ENCODE measurements around the gene ETV6.

DNA sequence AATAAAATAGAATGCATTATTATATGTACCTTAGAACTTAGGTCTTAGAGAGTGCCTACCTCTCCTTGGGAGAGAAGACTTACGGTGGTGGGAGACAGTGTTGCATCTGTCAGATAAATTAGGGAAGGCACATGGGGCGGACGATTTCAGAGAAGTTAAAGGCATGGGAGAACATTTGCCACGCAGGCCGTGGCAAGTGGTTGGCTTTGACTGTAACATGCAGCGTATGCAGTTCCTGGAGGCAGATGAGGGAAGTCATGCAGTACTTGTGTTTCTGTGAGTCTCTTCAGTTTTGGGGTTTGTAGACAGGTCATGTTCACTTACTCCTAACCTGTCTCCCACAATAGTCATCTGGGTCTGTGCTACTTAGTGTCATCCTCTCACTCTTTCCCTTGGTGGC lies 43.6 kb downstream of the ETV6 start:
- TF ChIP-seq, protein P1, sequence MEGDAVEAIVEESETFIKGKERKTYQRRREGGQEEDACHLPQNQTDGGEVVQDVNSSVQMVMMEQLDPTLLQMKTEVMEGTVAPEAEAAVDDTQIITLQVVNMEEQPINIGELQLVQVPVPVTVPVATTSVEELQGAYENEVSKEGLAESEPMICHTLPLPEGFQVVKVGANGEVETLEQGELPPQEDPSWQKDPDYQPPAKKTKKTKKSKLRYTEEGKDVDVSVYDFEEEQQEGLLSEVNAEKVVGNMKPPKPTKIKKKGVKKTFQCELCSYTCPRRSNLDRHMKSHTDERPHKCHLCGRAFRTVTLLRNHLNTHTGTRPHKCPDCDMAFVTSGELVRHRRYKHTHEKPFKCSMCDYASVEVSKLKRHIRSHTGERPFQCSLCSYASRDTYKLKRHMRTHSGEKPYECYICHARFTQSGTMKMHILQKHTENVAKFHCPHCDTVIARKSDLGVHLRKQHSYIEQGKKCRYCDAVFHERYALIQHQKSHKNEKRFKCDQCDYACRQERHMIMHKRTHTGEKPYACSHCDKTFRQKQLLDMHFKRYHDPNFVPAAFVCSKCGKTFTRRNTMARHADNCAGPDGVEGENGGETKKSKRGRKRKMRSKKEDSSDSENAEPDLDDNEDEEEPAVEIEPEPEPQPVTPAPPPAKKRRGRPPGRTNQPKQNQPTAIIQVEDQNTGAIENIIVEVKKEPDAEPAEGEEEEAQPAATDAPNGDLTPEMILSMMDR (IDR thresholded peaks at IDR 0.05 in 2 of 3, conservative IDR thresholded peaks at IDR 0.05 in 1 of 3; ENCODE audit: borderline replicate concordance in 1 of 3, insufficient read depth in 1 of 3, low read depth in 2 of 3, low read length in 2 of 3), result no peak
- no peak for TF ChIP-seq ZFX (IDR thresholded peaks at IDR 0.05)
- TF ChIP-seq ELF1 (IDR thresholded peaks at IDR 0.05; ENCODE audit: borderline replicate concordance, low read depth), result no peak
- no peak for TF ChIP-seq TCF7L2 (IDR thresholded peaks at IDR 0.05; ENCODE audit: borderline replicate concordance, extremely low read depth, insufficient read depth, insufficient read length)
- no peak for TF ChIP-seq CEBPB (IDR thresholded peaks at IDR 0.05; ENCODE audit: low read depth)
- no peak for TF ChIP-seq YY1 (IDR thresholded peaks at IDR 0.05; ENCODE audit: extremely low read depth, insufficient replicate concordance, low read depth, low read length)
- no peak for TF ChIP-seq POLR2AphosphoS5 (IDR thresholded peaks at IDR 0.05; ENCODE audit: low read depth, low read length)
- no peak for TF ChIP-seq POLR2A (IDR thresholded peaks at IDR 0.05; ENCODE audit: borderline replicate concordance, extremely low read depth, insufficient read depth, insufficient read length)
- TF ChIP-seq, protein P2, sequence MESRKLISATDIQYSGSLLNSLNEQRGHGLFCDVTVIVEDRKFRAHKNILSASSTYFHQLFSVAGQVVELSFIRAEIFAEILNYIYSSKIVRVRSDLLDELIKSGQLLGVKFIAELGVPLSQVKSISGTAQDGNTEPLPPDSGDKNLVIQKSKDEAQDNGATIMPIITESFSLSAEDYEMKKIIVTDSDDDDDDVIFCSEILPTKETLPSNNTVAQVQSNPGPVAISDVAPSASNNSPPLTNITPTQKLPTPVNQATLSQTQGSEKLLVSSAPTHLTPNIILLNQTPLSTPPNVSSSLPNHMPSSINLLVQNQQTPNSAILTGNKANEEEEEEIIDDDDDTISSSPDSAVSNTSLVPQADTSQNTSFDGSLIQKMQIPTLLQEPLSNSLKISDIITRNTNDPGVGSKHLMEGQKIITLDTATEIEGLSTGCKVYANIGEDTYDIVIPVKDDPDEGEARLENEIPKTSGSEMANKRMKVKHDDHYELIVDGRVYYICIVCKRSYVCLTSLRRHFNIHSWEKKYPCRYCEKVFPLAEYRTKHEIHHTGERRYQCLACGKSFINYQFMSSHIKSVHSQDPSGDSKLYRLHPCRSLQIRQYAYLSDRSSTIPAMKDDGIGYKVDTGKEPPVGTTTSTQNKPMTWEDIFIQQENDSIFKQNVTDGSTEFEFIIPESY (IDR thresholded peaks at IDR 0.05; ENCODE audit: extremely low read depth, insufficient replicate concordance, low read length), result no peak
- no peak for TF ChIP-seq EZH2 (IDR thresholded peaks at IDR 0.05)
- TF ChIP-seq, protein P3, sequence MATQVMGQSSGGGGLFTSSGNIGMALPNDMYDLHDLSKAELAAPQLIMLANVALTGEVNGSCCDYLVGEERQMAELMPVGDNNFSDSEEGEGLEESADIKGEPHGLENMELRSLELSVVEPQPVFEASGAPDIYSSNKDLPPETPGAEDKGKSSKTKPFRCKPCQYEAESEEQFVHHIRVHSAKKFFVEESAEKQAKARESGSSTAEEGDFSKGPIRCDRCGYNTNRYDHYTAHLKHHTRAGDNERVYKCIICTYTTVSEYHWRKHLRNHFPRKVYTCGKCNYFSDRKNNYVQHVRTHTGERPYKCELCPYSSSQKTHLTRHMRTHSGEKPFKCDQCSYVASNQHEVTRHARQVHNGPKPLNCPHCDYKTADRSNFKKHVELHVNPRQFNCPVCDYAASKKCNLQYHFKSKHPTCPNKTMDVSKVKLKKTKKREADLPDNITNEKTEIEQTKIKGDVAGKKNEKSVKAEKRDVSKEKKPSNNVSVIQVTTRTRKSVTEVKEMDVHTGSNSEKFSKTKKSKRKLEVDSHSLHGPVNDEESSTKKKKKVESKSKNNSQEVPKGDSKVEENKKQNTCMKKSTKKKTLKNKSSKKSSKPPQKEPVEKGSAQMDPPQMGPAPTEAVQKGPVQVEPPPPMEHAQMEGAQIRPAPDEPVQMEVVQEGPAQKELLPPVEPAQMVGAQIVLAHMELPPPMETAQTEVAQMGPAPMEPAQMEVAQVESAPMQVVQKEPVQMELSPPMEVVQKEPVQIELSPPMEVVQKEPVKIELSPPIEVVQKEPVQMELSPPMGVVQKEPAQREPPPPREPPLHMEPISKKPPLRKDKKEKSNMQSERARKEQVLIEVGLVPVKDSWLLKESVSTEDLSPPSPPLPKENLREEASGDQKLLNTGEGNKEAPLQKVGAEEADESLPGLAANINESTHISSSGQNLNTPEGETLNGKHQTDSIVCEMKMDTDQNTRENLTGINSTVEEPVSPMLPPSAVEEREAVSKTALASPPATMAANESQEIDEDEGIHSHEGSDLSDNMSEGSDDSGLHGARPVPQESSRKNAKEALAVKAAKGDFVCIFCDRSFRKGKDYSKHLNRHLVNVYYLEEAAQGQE (IDR thresholded peaks at IDR 0.05; ENCODE audit: low read depth), result no peak
- no peak for TF ChIP-seq JUND (IDR thresholded peaks at IDR 0.05)
- TF ChIP-seq EZH2phosphoT487 (IDR thresholded peaks at IDR 0.05; ENCODE audit: borderline replicate concordance), result no peak
